ENCODE measurements around the gene PMEPA1.

DNA sequence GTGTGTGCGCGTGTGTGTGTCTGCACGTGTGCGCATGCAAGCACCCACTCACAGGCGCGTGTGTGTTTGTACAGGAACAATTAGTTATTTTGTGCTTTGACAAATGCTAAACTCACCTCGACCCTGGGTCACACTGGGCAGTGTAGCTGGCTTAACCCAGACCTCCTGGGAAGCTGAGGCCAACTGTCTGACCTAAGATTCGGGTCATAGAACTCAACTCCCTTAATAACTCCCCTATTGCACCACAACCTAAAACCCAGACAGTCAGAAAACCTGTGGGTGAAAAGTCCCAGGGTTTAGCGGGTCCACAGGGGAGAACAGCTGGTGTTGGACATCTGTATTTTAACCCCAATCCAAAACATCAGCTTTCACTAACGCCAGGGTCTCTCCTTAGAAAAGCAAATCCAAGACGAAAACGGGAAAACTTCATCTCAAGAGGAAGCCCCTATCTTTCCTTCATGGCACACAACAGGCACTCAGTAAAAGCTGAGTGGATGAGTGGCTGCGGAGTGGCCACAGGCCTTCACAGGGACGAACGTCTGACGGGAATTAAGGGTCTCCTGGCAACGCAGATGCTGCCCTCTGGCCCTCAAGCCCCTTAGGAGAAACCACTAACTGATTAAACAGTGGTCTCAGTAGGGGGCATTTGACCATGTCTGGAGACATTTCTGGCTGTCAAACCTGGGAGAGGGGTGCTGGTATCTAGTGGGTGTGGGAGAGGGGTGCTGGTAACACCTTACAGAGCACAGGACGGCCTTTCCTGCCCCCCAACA, 4.5 kb downstream of the PMEPA1 start:
- TF ChIP-seq, protein P1, sequence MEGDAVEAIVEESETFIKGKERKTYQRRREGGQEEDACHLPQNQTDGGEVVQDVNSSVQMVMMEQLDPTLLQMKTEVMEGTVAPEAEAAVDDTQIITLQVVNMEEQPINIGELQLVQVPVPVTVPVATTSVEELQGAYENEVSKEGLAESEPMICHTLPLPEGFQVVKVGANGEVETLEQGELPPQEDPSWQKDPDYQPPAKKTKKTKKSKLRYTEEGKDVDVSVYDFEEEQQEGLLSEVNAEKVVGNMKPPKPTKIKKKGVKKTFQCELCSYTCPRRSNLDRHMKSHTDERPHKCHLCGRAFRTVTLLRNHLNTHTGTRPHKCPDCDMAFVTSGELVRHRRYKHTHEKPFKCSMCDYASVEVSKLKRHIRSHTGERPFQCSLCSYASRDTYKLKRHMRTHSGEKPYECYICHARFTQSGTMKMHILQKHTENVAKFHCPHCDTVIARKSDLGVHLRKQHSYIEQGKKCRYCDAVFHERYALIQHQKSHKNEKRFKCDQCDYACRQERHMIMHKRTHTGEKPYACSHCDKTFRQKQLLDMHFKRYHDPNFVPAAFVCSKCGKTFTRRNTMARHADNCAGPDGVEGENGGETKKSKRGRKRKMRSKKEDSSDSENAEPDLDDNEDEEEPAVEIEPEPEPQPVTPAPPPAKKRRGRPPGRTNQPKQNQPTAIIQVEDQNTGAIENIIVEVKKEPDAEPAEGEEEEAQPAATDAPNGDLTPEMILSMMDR (IDR thresholded peaks at IDR 0.05), result no peak
- TF ChIP-seq POLR2A (IDR thresholded peaks at IDR 0.05), result no peak
- TF ChIP-seq EP300 (IDR thresholded peaks at IDR 0.05), result no peak
- TF ChIP-seq POLR2AphosphoS5 (IDR thresholded peaks at IDR 0.05), result no peak
